GM12878 (cell line): ENCODE data around the gene PRRC1. TPM values are rescaled to one million over a fixed set of nuclear protein-coding genes. Genes with fewer than 3 reads are reported as not detected.

ENCODE experiments used
- ATAC-seq: fragments of 200-7000 bp; cut with Tn5 transposase; 3 replicates; pipeline ENCODE4 v1.9.1; 2020; ENCODE audit warnings: mild to moderate bottlenecking, moderate library complexity
- BruUV-seq: library from RNA; stranded (reverse); fragments of 400-500 nt; replicated peaks from 2 replicates; lab custom pipeline; 2021; lab: Mats Ljungman, UMichigan
- CTCF ChIA-PET: fragments of 300-600 bp; sonication (Branson Sonifier 250); formaldehyde crosslinking; extraction: SDS; loops from one replicate; lab custom pipeline; 2021; ENCODE audit warnings: inconsistent platforms; lab: Yijun Ruan, JAX
- POLR2A ChIA-PET: fragments of 350-600 bp; formaldehyde crosslinking; extraction: SDS; loops from one replicate; lab custom pipeline; 2021; ENCODE audit warnings: inconsistent platforms; lab: Charles Lee
- RAD21 ChIA-PET: fragments of 300-600 bp; sonication (Branson Sonifier 250); formaldehyde crosslinking; loops from one replicate; lab custom pipeline; 2023; ENCODE audit warnings: antibody characterized with exemption; ENCODE audit not compliant: unreplicated experiment; lab: Charles Lee
- SMC1A ChIA-PET: fragments of 300-600 bp; sonication (Branson Sonifier 250); formaldehyde crosslinking; loops from one replicate; lab custom pipeline; 2023; ENCODE audit not compliant: unreplicated experiment, uncharacterized antibody; lab: Charles Lee
- DNase-seq: peaks from one replicate; pipeline ENCODE4 v3.0.0-alpha.2; 2011; ENCODE audit warnings: low read depth, low spot score
- FAIRE-seq: peaks from 3 replicates; lab custom pipeline; 2011; peaks lifted over from hg19 to GRCh38; lab: Jason Lieb, UNC
- H2AFZ ChIP-seq: 2 replicates; pipeline ENCODE4 v1.6.0; 2011; ENCODE audit warnings: low read depth, low read length, control low read depth; ENCODE audit not compliant: control insufficient read depth
- H3K27ac ChIP-seq: 2 replicates; pipeline ENCODE4 v1.5.1; 2011; ENCODE audit warnings: control low read depth; ENCODE audit not compliant: control insufficient read depth, insufficient read depth
- H3K27me3 ChIP-seq, 2 experiments: replicated peaks in 1 of 2; 2 replicates each; pipeline versions ENCODE4 v1.6.0 to v1.6.1; 2011; ENCODE audit warnings: low read length in 1 of 2; ENCODE audit not compliant: control insufficient read depth in 2 of 2, insufficient read depth in 2 of 2
- H3K36me3 ChIP-seq, 2 experiments: 2 replicates each; pipeline ENCODE4 v1.5.1; 2011; ENCODE audit warnings: low read length in 1 of 2; ENCODE audit not compliant: control insufficient read depth in 2 of 2, insufficient read depth in 2 of 2
- H3K4me1 ChIP-seq: 2 replicates; pipeline ENCODE4 v1.6.1; 2011; ENCODE audit warnings: mild to moderate bottlenecking, low read length, moderate library complexity, mixed read lengths; ENCODE audit not compliant: control insufficient read depth, insufficient read depth
- H3K4me2 ChIP-seq: 2 replicates; pipeline ENCODE4 v1.6.0; 2011; ENCODE audit warnings: control low read depth; ENCODE audit not compliant: control insufficient read depth, insufficient read depth
- H3K4me3 ChIP-seq: fragments of 200-600 bp; sonication (generic); 2 replicates; pipeline ENCODE4 v1.5.1; 2016
- H3K79me2 ChIP-seq: 2 replicates; pipeline ENCODE4 v1.6.0; 2011; ENCODE audit warnings: low read length; ENCODE audit not compliant: control insufficient read depth, insufficient read depth
- H3K9ac ChIP-seq: 2 replicates; pipeline ENCODE4 v1.8.0; 2011; ENCODE audit warnings: low read length, control low read depth, mixed read lengths; ENCODE audit not compliant: control insufficient read depth, insufficient read depth
- H3K9me3 ChIP-seq: replicated peaks from 3 replicates; pipeline ENCODE4 v1.5.1; 2011; ENCODE audit warnings: mild to moderate bottlenecking, low read length; ENCODE audit not compliant: control insufficient read depth, insufficient read depth
- H4K20me1 ChIP-seq: 2 replicates; pipeline ENCODE4 v1.6.0; 2011; ENCODE audit not compliant: control insufficient read depth, insufficient read depth
- CREB1 ChIP-seq: IDR thresholded peaks from 2 replicates; pipeline ENCODE4 v1.6.1; 2012; ENCODE audit warnings: low read depth, mild to moderate bottlenecking, inconsistent platforms
- EED ChIP-seq: sonication (generic); IDR thresholded peaks from 2 replicates; pipeline ENCODE4 v1.6.1; 2016; ENCODE audit warnings: antibody characterized with exemption, low read depth
- IKZF2 ChIP-seq, 2 experiments: fragments of 450-650 bp; IDR thresholded peaks; 2 replicates each; pipeline ENCODE4 v1.6.1; 2017; ENCODE audit warnings: mild to moderate bottlenecking in 2 of 2, moderate library complexity in 2 of 2
- NFYB ChIP-seq: IDR thresholded peaks from 2 replicates; pipeline ENCODE4 v1.6.1; 2011; ENCODE audit warnings: low read depth, mild to moderate bottlenecking, low read length, improper control_type of control experiment, moderate library complexity; ENCODE audit not compliant: insufficient read depth
- NR2C1 ChIP-seq: fragments of 450-650 bp; IDR thresholded peaks from 2 replicates; pipeline ENCODE4 v1.6.1; 2017; ENCODE audit warnings: antibody characterized with exemption, mild to moderate bottlenecking, moderate library complexity
- SMC3 ChIP-seq: IDR thresholded peaks from 2 replicates; pipeline ENCODE4 v1.6.1; 2011; ENCODE audit warnings: low read length, improper control_type of control experiment, borderline replicate concordance
- WRNIP1 ChIP-seq: IDR thresholded peaks from 2 replicates; pipeline ENCODE4 v1.6.1; 2011; ENCODE audit warnings: low read depth, low read length, improper control_type of control experiment, borderline replicate concordance
- WGBS: methylation state at CpG from one replicate; pipeline ENCODE4 v1.1.6; 2016; ENCODE audit warnings: low lambda C conversion rate; ENCODE audit not compliant: insufficient replicate concordance, insufficient coverage; ENCODE audit errors: missing lambda C conversion rate; 5-methylcytosine and 5-hydroxymethylcytosine counted together
- in situ Hi-C: fragments of 300-500 bp; cut with MboI; formaldehyde crosslinking; loops from 9 replicates; pipeline ENCODE4 v1.14.3; 2018; ENCODE audit warnings: mixed read lengths
- intact Hi-C: fragments of 100-400 bp; cut with micrococcal nuclease; formaldehyde crosslinking; loops from one replicate; pipeline ENCODE4 v1.14.2; 2022; ENCODE audit not compliant: unreplicated experiment
- polyA plus RNA-seq, 11 experiments: library from polyadenylated mRNA; depleted of rRNA in 4 of 11; unstranded in 6 of 11; stranded (reverse) in 5 of 11; fragments of >200 nt; fragmentation: Nextera tagmentation in 4 of 11; fragmentation: Illumina TruSeq in 1 of 11; extraction: Ambion mirVana in 4 of 11; extraction: Trizol in 1 of 11; gene quantifications; 1 replicate in 1 of 11; 2 replicates in 10 of 11; pipeline versions ENCODE4 v1.2.1 to v1.2.3, GENCODE V29; 2011 to 2016; ENCODE audit warnings: inconsistent platforms in 2 of 11, missing spikeins in 2 of 11, low read depth in 1 of 11
- total RNA-seq, 4 experiments: library from RNA; depleted of rRNA in 3 of 4; stranded (reverse); fragments of >200 nt in 3 of 4; fragmentation: Illumina TruSeq in 1 of 4; extraction: Trizol in 1 of 4; gene quantifications; 2 replicates each; pipeline versions ENCODE4 v1.2.1 to v1.2.3, GENCODE V29; 2013 to 2021

The PRRC1 gene
- total and polyA plus RNA-seq, 10 of the 15 experiments (the other 5 are each of a cell fraction or from before 2014, with no cell fraction given), result 19.0 to 54.5 (median 31.0) TPM

GRCh38 chr5:127549551-127549950 lies 32.1 kb downstream of the PRRC1 start:
- no peaks in the 10 kb centered on the region for H3K27me3 ChIP-seq
- H3K27ac ChIP-seq, result no peak overlapping the region
- peaks cover 4 to 19% of the 10 kb centered on the region in 2 experiments for H3K36me3 ChIP-seq
- intact Hi-C loops (no loop called here), in situ Hi-C loops (no loop called here)
- no TSS peak for BruUV-seq
- RAD21 ChIA-PET, result interaction anchor here (2.0 kb wide), 1 partner anchor 15 kb away, joined by 4 read pairs; no protein-coding TSS in a partner anchor
- H3K4me2 ChIP-seq, result no peak overlapping the region
- POLR2A ChIA-PET, result no interaction called here
- SMC1A ChIA-PET, result no interaction called here
- FAIRE-seq (no peak), ATAC-seq (no peak), DNase-seq (no peak)
- no peak for TF ChIP-seq NR2C1
- TF ChIP-seq EED, result no peak
- TF ChIP-seq NFYB, result no peak
- TF ChIP-seq CREB1, result no peak
- no peak for TF ChIP-seq SMC3
- TF ChIP-seq WRNIP1, result no peak
- no peak for TF ChIP-seq IKZF2 (IDR thresholded peaks at IDR 0.05)
- no peaks in the 10 kb centered on the region for H3K79me2 ChIP-seq
- H3K4me1 ChIP-seq, result no peaks in the 10 kb centered on the region
- H3K9ac ChIP-seq, result no peak overlapping the region
- H4K20me1 ChIP-seq, result no peaks in the 10 kb centered on the region; the same call in 1 of the 2 replicates
- no peak overlapping the region for H3K4me3 ChIP-seq
- H3K9me3 ChIP-seq, result no peaks in the 10 kb centered on the region
- CTCF ChIA-PET, result interaction anchor here (0.6 kb wide), 1 partner anchor 605 kb away, joined by 6 read pairs; no protein-coding TSS in a partner anchor
- H2AFZ ChIP-seq, result no peak overlapping the region
- 100% methylated on average over 2 of the region's 2 CpGs for WGBS
